GM21825 (cell line): ENCODE results near the gene TRAF4.

Experiments used
- ATAC-seq: cut with Tn5 transposase; IDR thresholded peaks from one replicate; pipeline ENCODE4 v1.9.1; 2021; ENCODE audit warnings: mild to moderate bottlenecking, moderate library complexity; ENCODE audit not compliant: unreplicated experiment

TRAF4 gene

DNA sequence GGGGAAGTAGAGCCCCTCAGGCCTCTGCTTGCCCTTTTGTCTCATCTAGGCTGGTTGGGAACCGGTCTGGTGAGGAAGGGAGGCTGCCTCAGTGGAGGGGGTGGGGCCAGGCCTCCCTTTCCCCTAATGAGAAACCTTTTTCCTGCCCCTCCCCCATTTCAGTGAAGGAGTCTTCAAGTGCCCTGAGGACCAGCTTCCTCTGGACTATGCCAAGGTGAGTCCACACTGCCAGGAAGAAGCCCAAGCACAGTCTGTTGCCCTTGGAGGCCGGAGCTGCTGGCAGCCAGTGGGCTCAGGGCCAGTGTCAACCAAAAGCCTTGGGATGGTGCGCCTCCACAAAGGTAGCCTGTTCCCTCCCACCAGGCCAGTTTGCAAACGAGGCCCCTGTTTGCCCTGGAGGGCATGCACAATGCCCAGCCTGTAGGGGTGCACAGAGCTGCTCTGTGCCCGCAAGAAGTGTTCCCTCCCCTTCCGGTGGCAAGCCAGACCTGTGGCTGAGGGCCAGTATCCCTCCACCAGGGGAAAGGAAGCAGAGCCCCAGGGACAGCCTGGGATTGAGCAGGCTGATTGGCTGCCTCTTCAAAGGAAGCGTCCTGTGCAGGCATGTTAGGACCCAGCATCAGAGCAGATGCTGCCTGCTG is 3.4 kb downstream of the TRAF4 start:
- ATAC-seq = no peak

DNA sequence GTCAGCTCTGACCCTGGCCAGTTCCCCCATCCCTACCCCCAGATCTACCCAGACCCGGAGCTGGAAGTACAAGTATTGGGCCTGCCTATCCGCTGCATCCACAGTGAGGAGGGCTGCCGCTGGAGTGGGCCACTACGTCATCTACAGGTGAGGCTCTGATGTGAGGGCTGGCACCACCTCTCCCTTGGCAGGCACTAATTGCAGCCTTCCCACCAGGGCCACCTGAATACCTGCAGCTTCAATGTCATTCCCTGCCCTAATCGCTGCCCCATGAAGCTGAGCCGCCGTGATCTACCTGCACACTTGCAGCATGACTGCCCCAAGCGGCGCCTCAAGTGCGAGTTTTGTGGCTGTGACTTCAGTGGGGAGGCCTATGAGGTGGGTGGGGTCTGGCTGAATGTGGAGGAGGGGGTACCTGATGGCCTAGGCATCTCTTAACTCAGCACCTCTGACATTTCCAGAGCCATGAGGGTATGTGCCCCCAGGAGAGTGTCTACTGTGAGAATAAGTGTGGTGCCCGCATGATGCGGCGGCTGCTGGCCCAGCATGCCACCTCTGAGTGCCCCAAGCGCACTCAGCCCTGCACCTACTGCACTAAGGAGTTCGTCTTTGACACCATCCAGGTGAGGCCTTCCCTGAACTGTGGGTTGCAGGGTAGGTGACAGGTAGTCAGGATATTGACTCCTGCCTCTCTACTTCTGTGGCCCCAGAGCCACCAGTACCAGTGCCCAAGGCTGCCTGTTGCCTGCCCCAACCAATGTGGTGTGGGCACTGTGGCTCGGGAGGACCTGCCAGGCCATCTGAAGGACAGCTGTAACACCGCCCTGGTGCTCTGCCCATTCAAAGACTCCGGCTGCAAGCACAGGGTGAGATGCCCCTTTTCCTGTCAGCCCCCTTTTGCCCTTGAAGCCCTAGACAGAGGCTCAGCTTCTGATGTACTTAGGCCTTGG is 4.3 kb downstream of the TRAF4 start:
- ATAC-seq = no peak

- ATAC-seq = no peak
These were observed 5.2 kb downstream of the TRAF4 start for GRCh38 chr17:28748852-28749515.

- ATAC-seq = no peak
These were observed 5.8 kb downstream of the TRAF4 start for GRCh38 chr17:28749516-28750177.

GRCh38 chr17:28750178-28751047 is 6.6 kb downstream of the TRAF4 start:
- ATAC-seq = peak; percentile 53

DNA sequence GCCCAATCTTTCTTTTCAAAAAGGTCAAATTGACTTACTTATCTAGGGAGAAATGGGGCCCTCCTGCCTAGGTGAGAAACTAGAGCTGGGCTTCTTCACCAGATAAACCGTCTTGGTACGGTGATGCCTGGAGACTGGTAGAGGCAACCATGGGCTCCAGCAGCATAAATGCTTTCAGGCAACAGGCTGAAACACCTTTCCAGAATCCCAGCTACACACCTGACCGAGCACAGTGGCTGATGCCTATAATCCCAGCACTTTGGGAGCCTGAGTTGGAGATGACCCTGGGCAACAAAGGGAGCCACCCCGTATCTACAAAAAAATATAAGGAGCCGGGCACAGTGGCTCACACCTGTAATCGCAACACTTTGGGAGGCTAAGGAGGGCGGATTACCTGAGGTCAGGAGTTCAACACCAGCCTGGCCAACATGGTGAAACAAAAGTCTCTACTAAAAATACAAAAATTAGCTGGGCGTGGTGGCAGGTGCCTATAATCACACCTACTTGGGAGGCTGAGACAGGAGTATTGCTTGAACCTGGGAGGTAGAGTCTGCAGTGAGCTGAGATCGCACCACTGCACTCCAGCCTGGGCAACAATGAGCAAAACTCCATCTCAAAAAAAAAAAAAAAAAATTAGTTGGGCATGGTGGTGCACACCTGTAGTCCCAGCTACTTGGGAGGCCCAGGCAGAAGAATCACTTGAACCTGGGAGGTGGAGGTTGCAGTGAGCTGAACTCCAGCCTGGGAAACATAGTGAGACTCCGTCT is 8.0 kb downstream of the TRAF4 start:
- no peak for ATAC-seq

DNA sequence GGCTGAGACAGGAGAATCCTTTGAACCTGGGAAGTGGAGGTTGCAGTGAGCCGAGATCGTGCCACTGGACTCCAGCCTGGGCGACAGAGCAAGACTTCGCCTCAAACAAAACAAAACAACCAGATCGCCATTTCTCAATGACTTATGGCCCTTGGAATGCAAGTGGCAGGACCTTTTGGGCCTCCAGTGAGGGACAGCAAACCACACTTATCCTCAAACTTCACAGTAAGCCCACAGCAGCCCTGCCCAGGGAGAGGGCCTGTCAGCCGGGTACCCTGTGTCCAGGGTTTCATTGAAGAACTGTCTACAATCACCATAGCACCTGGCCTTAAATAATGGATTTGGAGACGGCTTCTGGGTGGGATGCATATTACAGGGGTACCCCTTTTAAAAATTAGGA is 11.7 kb downstream of the TRAF4 start:
- ATAC-seq = no peak

DNA sequence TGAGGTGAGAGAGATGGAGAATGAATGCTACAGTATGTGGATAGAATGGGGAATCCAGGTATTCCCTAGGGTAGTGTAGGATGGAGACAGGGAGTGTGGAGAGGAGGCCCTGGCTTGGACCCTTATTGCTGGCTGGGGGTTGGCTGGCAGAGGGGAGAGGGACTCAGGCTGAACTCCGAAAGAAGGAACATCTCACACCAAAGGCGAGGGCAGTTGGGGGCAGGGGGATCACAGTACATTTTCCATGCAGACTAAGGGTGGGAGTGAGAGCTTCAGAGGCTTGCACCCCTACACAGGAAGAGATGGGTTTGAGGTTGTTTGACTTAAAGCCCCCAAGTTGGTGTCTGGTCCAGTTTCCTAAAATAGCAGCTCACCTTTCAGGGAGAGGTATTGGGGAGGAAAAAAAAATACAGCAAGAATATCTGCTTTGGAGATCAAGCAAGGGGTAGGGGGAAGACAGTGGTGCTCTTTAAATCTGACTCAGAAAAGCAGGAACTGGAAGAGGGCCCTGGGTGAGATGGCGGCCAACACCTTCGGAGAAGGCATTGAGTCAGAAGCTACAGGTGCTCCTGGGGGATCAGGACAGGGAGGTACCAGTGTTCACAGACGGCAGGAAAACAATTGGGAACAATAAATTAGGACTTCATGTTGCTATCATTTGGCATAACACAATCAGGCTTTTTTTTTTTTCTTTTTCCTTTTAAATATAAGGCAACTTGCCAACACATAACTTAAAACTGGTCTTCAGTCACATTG is 12.4 kb downstream of the TRAF4 start:
- ATAC-seq = no peak

DNA sequence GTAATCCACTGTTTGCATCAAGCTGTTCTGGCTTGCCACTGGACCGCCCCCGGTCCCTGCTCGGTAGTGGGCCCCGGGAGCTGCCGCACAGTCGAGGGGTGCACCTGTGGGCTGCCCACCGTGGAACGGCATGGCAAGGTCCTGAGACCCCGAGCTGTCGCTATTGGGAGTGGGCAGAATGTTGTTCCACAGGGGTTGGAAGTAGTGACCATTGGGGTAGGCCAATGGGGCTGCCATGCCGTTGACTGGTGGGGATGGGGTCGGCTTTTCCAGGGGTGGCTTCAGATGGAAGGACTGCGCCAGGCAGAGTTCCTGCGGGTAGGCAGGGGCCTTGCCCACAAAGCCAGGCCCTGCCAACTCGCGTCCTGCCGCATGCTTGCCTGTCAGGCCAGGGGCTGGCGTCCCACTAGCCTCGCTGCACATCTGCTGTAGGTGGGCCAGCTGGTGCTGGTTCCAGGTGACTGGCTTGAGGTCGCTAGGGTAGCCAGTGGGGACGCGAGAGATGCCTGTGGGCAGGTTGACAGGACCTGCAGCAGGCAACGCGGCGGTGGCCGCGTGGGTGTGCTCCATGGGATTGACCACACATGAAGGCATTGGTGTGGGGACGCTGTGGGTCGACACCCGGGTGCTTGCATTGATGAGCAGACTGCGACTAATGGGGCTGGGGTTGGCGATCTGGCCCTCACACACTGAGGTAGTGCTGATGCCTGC is 14.8 kb downstream of the TRAF4 start:
- ATAC-seq = no peak

- no peak for ATAC-seq
These were observed 15.6 kb downstream of the TRAF4 start for GRCh38 chr17:28759256-28759865.

DNA sequence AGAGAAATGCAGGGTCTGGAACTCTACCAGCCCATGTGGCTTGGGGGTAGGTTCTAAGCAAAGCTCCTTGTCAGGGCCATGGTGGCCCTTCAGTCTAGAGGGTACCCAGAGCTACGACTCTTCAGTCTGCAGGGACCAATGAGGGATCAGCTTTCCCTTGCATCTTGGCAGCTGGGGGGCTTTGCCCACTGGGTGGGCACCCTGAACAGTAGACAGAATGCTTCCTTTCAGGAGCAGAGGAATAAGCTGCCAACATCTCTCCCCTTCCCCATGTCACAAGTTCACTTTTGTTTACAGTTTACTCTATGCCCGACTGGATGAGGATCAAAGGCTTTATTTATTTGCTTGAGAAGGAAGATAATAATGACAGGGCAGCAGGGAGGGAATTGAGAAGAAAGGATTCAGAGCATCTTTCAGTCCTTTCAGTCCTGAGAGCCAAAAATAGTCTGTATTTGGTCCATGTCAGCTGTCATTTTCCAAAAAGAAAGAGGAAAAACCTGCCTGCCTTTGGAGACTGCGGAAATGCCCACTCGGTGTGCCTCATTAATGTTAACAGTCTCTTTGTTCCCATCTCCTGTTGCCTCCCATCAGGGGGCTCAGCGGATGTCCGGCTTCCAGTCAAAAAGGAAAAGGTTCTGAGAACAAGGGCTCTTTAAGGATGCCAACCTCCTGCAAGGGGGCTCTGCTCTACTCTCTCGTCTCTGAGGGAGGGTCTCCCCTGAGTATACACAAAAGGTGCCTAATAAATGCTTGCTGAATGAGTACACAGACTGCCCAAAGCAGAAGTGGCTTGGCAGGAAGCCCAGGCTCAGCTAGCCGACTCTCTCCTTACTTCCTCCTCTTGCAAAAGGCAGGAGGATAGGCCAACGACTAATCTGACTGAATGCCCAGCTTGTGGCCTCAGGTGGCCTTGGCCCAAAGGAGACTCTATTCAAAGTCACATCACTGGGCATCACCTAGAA is 17.1 kb downstream of the TRAF4 start:
- no peak for ATAC-seq

DNA sequence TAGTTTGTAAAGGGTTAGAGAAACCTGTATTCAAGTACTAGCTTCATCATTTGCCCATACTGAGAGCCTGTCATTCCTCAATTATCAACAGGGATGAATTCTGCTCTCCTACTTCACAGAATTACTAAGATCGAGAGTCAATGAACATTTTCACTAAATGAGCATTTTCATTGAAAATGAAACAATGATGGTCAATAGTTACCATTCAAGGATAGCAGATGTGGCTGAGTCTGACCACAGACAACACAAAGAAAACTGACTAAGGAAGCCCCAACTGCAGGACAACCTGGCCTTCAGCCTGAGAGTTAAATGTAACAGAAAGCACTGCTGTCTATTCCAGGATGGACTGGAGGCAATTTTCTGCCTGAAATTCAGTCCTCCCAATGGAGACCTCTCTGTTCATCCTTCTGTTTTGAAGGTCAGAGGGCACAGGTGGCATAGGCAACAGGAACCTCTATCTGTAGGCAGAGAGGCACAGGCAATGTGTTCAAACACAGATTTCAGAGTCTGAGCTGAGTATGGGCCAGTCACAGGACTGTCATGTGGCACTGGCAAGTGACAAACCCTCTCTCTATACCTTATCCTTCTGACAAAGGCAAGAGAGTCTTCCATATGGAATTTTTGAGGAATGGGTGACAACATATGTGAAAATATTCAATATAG is 19.5 kb downstream of the TRAF4 start:
- ATAC-seq = peak; percentile 49

DNA sequence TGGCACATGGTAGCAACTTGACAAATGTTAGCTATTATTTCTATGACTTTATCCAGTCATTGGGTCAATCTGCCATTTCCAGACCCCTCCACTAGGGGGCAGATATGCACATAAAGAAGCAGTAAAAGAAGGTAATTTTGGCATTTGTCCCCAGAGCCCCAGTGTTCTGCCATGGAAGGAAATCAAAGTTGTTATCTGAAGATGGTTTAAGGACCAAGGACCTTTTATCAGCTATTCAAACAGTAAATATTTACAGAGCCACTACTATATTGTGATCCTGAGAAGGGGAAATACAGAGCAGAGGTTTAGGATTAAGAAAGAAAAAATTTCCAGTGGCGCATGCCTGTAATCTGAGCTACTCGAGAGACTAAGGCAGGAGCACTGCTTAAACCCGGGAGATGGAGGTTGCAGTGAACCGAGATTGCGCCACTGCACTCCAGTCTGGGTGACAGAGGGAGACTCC is 20.0 kb downstream of the TRAF4 start:
- peak; percentile 21 for ATAC-seq

- ATAC-seq = no peak
These were observed 21.2 kb downstream of the TRAF4 start for GRCh38 chr17:28765038-28765437.

DNA sequence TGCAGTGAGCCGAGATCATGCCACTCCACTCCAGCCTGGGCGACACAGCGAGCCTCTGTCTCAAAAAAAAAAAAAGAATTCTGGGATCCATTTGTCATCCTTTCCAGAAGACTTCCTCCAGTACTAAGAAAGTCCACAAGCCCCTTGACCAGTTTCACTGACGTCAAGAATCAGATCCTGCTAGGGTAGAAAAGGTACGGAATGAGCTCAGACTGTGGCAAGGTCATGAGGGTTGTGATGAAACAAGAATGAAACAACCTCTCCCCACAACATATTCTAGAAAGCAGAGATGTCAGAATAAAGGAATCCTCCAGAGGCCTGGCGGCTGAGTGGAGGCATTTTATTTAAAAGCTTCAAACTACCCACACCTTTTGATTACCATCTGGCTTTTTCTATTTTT is 29.9 kb downstream of the TRAF4 start:
- ATAC-seq = no peak

GRCh38 chr17:28774206-28774605 is 30.4 kb downstream of the TRAF4 start:
- ATAC-seq = no peak
